Activated T-cell treated with anti-CD3 and anti-CD28 coated beads, Interleukin-2, amount 50 U/mL, for 24 hours (primary cell): Measurements from ENCODE around the gene IDH2.
"Not testable (repeated sequence)": the region's sequence is repeated elsewhere in the genome, so short reads cannot be mapped to it uniquely, and the experiment has no call there.

Experiments used
- DNase-seq: peaks from one replicate; pipeline ENCODE4 v3.0.0-alpha.2; 2020
- H3K27ac Mint-ChIP-seq: 2 replicates; pipeline ENCODE4 v1.8.0; 2020; ENCODE audit warnings: mild to moderate bottlenecking, mixed read lengths
- H3K27me3 Mint-ChIP-seq: 2 replicates; pipeline ENCODE4 v1.8.0; 2020; ENCODE audit warnings: mixed read lengths
- H3K36me3 Mint-ChIP-seq: 2 replicates; pipeline ENCODE4 v1.8.0; 2020; ENCODE audit warnings: low read depth, mixed read lengths
- H3K4me1 Mint-ChIP-seq: 2 replicates; pipeline ENCODE4 v1.8.0; 2020; ENCODE audit warnings: low read depth, mixed read lengths
- H3K4me3 Mint-ChIP-seq: 2 replicates; pipeline ENCODE4 v1.8.0; 2020; ENCODE audit warnings: mild to moderate bottlenecking, moderate library complexity, mixed read lengths
- H3K9me3 Mint-ChIP-seq: 2 replicates; pipeline ENCODE4 v1.8.0; 2020; ENCODE audit warnings: mixed read lengths

The IDH2 gene

DNA sequence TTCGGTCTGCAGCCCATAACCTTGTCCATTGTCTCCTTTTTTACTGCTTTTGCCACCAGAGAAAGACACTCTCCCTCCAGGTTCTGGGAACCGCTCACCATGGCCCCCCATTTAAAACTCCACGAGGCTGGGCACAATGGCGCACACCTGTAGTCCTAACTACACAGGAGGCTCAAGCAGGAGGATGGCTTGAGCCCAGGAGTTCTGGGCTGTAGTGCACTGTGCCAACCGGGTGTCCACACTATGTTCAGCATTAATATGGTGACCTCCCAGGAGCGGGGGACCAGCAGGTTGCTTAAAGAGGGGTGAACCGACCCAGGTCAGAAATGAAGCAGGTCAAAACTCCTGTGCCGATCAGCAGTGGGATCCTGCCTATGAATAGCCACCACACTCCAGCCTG is 28.0 kb upstream of the IDH2 start:
- DNase-seq: no peak
- Mint-ChIP-seq H3K27ac (no peak overlapping the region), H3K4me1 (no peaks in the 10 kb centered on the region), H3K9me3 (no peaks in the 10 kb centered on the region), H3K36me3 (no peaks in the 10 kb centered on the region), H3K27me3 (peaks cover 10% of the 10 kb centered on the region), H3K4me3 (no peak overlapping the region)

DNA sequence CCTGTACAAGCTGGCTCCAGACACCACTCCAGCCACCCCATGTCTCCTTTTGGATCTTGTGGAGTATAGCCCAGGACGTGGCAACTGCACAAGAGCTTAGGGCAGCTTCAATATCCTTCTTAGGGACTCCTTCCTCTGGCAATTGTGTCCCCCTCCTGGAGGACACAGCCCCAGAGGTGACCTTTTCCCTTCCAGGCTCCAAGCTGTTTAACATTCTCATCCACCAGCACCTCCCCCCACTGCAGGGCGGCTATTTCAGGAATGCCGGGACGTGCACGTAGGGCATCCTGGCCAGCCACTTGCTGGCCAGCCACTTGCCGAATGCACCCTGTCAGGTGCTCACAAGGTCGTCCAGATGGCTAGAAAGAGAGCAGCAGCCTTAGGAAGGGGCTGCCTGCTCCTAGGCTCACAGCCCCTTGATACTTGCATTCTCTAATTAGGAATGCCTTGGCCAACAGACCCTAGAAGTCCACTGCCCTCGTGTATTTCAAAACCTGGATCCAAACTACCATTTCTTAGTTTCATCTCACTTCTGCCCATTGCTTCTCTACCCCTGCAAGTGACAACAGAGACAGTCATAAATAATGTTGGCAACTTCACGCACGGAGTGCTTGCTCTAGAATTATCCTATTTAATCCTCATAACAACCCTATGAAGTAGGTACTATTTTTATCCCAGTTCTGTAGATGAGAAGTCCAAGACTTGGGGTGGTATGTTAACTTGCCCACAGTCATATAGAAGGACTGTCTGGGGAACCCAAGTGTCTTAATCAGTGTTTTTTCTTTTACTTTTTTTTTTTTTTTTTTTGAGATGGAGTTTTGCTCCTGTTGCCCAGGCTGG is 24.5 kb upstream of the IDH2 start:
- Mint-ChIP-seq H3K27me3 (peaks cover 10% of the 10 kb centered on the region), H3K9me3 (no peaks in the 10 kb centered on the region), H3K36me3 (no peaks in the 10 kb centered on the region), H3K27ac (no peak overlapping the region), H3K4me1 (no peaks in the 10 kb centered on the region), H3K4me3 (no peak overlapping the region)
- no peak for DNase-seq

DNA sequence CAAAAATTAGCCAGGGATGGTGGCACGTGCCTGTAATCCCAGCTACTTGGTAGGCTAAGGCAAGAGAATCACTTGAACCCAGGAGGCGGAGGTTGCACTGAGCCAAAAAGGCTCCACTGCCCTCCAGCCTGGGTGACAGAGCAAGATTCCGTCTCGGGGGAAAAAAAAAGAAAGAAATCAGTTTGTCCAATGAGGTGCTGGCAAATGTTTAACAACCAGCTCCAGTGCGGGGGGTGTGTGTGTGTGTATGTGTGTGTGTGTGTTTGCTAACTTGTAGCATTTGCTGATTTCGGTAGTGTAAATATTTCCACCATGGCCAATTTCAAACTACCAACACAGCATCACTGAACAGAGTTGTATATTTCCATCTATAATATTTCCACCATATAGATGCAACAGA is 23.8 kb upstream of the IDH2 start:
- Mint-ChIP-seq H3K4me3 (no peak overlapping the region), H3K9me3 (no peaks in the 10 kb centered on the region), H3K27ac (no peak overlapping the region), H3K27me3 (peaks cover 10% of the 10 kb centered on the region), H3K4me1 (no peaks in the 10 kb centered on the region), H3K36me3 (no peaks in the 10 kb centered on the region)
- no peak for DNase-seq

DNA sequence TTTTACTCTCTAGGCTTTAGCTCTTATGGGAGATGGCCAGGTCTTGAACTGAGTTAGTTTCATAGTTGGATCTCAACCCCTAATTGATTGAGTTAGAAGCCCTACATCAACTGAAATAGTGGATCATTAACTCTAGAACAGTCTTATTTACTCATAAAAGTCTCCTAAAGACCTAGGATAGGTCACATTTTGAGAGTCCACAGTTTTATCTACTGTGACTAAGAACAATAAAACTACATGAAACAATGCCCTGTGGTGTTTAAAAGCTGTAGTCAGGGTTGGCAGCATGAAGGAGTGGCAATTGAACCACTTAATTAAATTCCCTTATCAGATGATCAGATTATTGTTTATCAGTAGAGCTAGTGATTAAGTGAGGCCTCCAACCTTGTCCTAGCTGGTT is 22.2 kb upstream of the IDH2 start:
- no peak overlapping the region for H3K4me3 Mint-ChIP-seq
- peaks cover 10% of the 10 kb centered on the region for H3K27me3 Mint-ChIP-seq
- H3K9me3 Mint-ChIP-seq: no peaks in the 10 kb centered on the region
- DNase-seq: no peak
- no peak overlapping the region for H3K27ac Mint-ChIP-seq
- H3K36me3 Mint-ChIP-seq: no peaks in the 10 kb centered on the region
- no peaks in the 10 kb centered on the region for H3K4me1 Mint-ChIP-seq

DNA sequence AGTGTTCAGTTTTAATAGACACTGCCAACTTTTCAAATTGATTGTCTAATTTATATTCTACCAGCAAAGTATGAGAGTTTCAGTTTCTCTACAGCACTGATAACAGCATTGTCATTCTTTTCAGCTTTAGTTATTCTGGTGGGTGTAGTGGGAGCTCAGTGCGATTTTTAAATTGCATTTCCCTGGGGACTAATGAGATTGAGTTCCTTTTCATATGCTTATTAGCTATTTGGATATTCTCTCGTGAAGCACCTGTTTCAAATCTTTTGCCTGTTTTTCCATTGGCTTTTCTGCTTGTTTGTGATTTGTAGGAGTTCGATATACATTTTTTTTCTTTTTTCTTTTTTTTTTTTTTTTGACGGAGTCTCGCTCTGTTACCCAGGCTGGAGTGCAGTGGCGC is 18.8 kb upstream of the IDH2 start:
- Mint-ChIP-seq H3K9me3 (no peaks in the 10 kb centered on the region), H3K4me3 (no peak overlapping the region), H3K27me3 (peaks cover 4% of the 10 kb centered on the region), H3K4me1 (no peaks in the 10 kb centered on the region), H3K36me3 (no peaks in the 10 kb centered on the region), H3K27ac (no peak overlapping the region)
- DNase-seq: no peak

DNA sequence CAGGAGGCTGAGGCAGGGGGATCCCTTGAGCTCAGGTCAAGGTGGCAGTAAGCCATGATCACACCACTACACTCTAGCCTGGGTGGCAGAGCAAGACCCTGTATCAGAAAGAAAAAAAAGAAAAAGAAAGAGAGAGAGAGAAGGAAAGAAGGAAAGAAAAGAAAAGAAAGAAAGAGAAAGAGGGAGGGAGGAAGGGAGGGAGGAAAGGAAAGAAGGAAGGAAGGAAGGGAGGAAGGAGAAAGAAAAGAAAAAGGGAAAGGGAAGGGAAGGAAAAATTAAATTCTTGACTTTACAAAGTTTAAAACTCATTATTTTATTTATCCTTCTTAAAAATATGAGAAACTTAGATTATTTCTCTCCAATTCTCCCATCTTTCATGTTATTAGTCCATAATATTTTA is 17.1 kb upstream of the IDH2 start:
- Mint-ChIP-seq H3K36me3 (no peaks in the 10 kb centered on the region), H3K27me3 (no peaks in the 10 kb centered on the region), H3K9me3 (peaks cover 4% of the 10 kb centered on the region), H3K27ac (no peak overlapping the region), H3K4me3 (no peak overlapping the region), H3K4me1 (no peaks in the 10 kb centered on the region)
- no peak for DNase-seq

DNA sequence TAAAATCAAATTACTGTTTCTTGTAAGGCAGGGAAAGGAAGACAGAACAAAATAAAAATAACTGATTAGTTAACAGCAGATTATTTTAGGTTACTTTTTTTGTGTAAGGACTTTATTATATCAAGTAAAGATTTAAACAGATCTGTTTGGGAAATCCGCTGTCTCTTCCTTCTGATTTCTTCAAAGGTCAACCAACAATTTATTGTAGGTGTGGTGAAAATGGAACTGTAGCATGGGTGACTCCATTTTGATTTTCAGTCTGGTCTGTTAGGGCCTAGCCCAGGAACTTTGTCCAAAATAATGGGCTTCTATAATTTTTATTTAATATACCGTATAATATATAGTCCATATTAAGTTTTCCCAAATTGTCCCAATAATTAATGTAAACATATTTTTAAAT is 13.5 kb upstream of the IDH2 start:
- Mint-ChIP-seq H3K4me3 (no peak overlapping the region), H3K36me3 (no peaks in the 10 kb centered on the region), H3K27me3 (no peaks in the 10 kb centered on the region), H3K9me3 (peaks cover 7% of the 10 kb centered on the region), H3K27ac (no peak overlapping the region), H3K4me1 (no peaks in the 10 kb centered on the region)
- DNase-seq: no peak

DNA sequence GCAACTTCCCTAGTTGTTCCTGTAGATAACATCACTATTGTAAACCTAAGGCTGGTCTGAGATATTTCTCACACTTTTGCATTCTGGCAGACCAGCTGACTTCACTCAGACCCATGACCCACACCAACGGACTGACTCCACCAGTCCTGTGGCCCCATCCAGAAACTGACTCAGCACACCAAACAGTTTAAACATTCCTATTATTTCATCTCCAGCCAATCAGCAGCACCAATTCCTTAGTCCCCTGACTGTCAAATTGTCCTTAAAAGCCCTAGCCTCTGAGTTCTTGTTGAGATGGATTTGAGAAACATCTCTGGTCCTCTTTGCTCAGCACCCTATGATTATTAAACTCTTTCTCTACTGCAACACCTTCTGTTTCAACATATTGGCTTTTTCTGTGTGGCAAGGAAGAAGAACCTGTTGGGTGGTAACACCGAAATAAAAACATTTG is 12.2 kb upstream of the IDH2 start:
- peaks cover 7% of the 10 kb centered on the region for H3K9me3 Mint-ChIP-seq
- H3K27ac Mint-ChIP-seq: no peak overlapping the region
- H3K4me1 Mint-ChIP-seq: no peaks in the 10 kb centered on the region
- no peaks in the 10 kb centered on the region for H3K27me3 Mint-ChIP-seq
- no peak for DNase-seq
- no peak overlapping the region for H3K4me3 Mint-ChIP-seq
- no peaks in the 10 kb centered on the region for H3K36me3 Mint-ChIP-seq

DNA sequence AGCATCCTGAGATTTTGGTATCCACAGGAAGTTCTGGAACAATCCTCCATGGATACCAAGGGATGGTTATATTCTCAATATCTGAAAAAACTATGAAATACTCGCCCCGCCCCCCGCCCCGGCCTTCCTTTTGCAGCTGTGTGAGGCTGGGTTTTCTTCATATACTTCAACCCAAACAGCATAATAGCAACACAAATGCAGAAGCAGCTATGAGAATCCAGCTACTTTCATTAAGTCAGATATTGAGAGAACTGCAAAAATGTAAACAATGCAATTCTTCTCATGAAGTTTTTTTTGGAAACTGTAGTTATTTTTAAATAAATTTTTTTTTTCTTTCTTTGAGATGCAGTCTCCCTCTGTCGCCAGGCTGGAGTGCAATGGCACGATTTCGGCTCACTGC is 10.9 kb upstream of the IDH2 start:
- no peaks in the 10 kb centered on the region for H3K4me1 Mint-ChIP-seq

DNA sequence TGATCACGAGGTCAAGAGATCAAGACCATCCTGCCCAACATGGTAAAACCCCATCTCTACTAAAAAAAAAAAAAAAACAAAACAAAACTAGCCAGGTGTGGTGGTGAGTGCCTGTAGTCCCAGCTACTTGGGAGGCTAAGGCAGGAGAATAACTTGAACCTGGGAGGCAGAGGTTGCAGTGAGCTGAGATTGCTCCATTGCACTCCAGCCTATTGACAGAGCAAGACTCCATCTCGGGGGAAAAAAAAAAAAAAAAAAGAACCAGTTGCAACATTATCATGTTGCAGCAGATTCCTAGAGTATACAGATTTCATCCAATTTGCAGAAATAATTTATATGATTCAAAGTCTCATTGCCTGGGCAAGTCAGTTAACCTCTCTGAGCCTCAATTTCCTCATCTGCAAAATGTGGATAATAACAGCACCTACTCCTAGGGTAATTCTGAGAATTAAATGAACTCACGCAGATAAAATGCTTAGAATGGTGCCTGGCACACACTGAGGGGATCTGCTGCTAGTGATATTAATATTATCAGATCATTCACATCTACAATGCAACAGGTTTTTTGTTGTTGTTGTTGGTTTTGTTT is 7.0 kb upstream of the IDH2 start:
- H3K4me3 Mint-ChIP-seq, H3K9me3 Mint-ChIP-seq, DNase-seq: not testable (repeated sequence)

More for the DNA sequence above, 10.9 kb upstream of the IDH2 start:
- Mint-ChIP-seq H3K27ac (no peak overlapping the region), H3K27me3 (no peaks in the 10 kb centered on the region), H3K36me3 (no peaks in the 10 kb centered on the region), H3K9me3 (peaks cover 7% of the 10 kb centered on the region), H3K4me3 (no peak overlapping the region)
- no peak for DNase-seq

DNA sequence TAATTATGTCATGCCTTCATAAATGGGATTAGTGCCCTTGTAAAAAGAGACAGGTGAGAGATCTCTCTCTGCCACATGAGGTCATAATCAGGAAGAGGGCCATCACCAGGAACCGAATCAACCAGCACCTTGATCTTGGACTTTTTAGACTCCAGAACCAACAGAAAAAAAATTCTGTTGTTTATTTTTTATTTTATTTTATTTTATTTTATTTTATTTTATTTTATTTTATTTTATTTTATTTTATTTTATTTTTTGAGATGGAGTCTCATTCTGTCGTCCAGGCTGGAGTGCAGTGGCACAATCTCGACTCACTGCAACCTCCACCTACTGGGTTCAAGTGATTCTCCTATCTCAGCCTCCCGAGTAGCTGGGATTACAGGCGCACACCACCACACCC is 5.8 kb upstream of the IDH2 start:
- H3K27ac Mint-ChIP-seq, H3K36me3 Mint-ChIP-seq, H3K4me1 Mint-ChIP-seq, H3K9me3 Mint-ChIP-seq, H3K27me3 Mint-ChIP-seq, H3K4me3 Mint-ChIP-seq, DNase-seq: not testable (repeated sequence)

More for the DNA sequence above, 7.0 kb upstream of the IDH2 start:
- not testable (repeated sequence) for H3K4me1 Mint-ChIP-seq, H3K36me3 Mint-ChIP-seq, H3K27ac Mint-ChIP-seq, H3K27me3 Mint-ChIP-seq

DNA sequence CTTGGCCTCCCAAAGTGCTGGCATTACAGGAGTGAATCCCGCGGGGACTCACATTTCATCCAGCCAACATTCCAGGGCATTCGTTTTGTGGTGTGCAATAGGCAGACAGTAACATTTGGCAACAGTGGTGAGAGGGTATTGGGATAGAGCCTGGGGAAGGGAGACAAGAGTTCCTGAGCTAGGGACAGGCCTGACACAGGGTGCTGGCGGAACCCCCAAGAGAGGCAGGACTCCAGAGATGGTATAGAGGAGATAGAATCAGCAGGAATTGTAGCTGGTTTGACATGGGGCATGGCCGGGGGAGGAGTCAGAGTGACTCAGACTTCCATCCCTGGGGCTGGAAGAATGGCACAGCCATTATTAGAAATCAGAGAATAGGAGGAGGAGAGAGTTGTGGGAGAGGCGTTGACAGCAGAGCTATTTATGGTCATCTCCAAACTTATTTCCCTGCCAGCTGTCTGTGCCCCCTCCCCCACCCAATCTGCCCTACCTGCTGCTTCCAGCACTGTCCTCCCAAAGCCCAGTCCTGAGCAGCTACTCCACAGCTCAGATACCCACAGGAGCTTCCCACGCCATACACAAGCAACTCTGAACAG is 4.4 kb upstream of the IDH2 start:
- H3K27me3 Mint-ChIP-seq: no peaks in the 10 kb centered on the region
- no peaks in the 10 kb centered on the region for H3K36me3 Mint-ChIP-seq
- H3K27ac Mint-ChIP-seq: no peak overlapping the region
- peaks cover 8% of the 10 kb centered on the region for H3K4me1 Mint-ChIP-seq
- no peaks in the 10 kb centered on the region for H3K9me3 Mint-ChIP-seq
- no peak overlapping the region for H3K4me3 Mint-ChIP-seq
- DNase-seq: no peak

DNA sequence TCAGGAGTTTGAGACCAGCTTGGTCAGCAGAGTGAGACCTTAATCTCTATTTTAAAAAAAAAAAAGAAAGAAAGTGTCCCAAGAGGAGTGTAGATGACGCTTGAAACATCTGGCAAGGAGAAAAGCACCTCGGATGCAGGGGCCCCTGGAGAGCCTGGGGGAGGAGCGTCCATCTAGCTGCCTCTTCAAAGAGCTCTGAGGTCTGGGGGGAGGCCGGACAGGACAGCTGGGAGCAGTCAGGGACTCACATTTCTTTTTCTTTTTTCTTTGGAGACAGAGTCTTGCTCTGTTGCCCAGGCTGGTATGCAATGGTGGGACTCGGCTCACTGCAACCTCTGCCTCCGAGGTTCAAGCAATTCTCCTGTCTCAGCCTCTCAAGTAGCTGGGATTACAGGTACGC is 3.3 kb upstream of the IDH2 start:
- Mint-ChIP-seq H3K27me3 (no peaks in the 10 kb centered on the region), H3K36me3 (peaks cover 8% of the 10 kb centered on the region), H3K9me3 (no peaks in the 10 kb centered on the region), H3K4me3 (no peak overlapping the region), H3K4me1 (peaks cover 19% of the 10 kb centered on the region), H3K27ac (no peak overlapping the region)
- no peak for DNase-seq

DNA sequence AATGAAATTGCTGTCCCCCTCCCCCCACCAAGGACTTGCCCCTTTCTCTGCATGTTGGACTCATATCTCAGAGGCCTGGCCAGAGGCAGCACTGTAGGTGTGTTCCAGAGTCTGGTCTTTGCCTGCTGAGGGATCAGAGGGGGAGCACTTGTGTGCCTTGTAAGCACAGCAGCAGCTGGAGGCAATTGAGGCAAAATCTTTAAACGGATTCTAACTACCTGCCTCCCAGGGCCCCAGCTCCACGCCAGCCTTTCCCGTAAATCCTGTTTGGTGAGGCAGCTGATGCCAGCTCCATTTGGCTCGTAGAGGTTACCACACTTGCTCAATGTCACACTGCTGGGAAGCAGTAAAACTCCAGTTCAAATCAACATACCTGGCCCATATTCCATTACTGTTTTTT is 2.3 kb upstream of the IDH2 start:
- Mint-ChIP-seq H3K4me1 (peaks cover 29% of the 10 kb centered on the region), H3K27ac (no peak overlapping the region), H3K27me3 (no peaks in the 10 kb centered on the region), H3K9me3 (no peaks in the 10 kb centered on the region), H3K4me3 (no peak overlapping the region), H3K36me3 (peaks cover 11% of the 10 kb centered on the region)
- no peak for DNase-seq

DNA sequence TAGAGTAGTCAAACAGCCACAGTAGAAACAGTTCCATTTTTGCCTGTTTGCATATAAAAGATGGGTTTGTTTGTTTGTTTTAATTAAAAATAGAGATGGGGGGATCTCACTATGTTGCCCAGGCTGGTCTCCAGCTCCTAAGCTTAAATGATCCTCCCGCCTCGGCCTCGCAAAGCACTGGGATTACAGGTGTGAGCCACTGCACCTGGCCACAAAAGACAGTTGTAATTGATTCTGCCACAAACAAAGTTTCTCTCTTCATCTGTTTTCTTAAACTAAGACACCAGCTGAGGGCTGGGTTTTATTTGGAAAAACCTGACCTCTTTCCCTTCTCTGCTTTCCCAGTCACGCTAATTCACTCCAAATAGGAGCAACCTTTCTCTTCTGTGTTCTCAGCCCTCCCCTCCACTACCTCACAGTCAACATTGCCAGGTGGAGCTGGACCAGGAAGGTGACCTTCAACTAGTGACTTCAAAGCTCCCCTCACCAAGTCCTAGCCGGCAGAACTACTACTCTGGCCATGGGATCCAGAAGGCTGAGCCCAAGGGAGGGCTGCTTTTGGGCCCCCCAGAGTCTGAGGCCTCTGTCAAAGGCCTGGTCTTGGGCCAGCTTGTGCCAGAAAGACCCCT is 1.5 kb upstream of the IDH2 start:
- Mint-ChIP-seq H3K27ac (no peak overlapping the region), H3K36me3 (peaks cover 14% of the 10 kb centered on the region), H3K4me3 (peak overlapping the region; percentile 72), H3K27me3 (no peaks in the 10 kb centered on the region), H3K9me3 (no peaks in the 10 kb centered on the region), H3K4me1 (peaks cover 36% of the 10 kb centered on the region)
- no peak for DNase-seq
